ENCODE data around the gene DRG2.

DRG2 gene

DNA sequence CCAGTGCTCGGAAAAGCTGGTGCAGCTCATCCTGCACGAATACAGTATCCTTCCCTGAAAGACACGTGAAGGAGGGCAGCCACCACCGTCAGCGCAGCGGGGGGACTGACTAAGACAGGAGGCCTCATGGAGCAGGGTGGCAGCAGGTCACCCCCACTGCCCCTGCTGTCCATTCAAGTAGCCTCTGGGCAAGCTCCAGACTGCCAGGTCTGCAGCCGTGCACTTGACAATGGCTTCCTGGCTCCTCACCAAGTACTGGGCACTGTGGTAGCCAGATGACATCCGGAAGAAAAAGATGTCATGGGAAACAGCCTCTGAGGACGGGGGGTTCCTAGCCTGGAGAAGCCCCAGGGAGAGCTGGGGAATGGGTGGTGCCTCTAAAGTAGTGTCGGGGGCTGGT lies 12.9 kb downstream of the DRG2 start:
- H3K27ac ChIP-seq (replicated peaks): no peak overlapping the region
- H3K4me3 ChIP-seq (replicated peaks; ENCODE audit: insufficient read depth, low read length): no peak overlapping the region
- TF ChIP-seq GABPA (IDR thresholded peaks at IDR 0.05; ENCODE audit: low read depth) (no peak), POLR2AphosphoS5 (IDR thresholded peaks at IDR 0.05; ENCODE audit: low read depth) (no peak), REST (IDR thresholded peaks at IDR 0.05; ENCODE audit: insufficient replicate concordance, low read depth) (no peak), SPI1 (IDR thresholded peaks at IDR 0.05; ENCODE audit: borderline replicate concordance, low read depth) (no peak)
- TF ChIP-seq, protein P1, sequence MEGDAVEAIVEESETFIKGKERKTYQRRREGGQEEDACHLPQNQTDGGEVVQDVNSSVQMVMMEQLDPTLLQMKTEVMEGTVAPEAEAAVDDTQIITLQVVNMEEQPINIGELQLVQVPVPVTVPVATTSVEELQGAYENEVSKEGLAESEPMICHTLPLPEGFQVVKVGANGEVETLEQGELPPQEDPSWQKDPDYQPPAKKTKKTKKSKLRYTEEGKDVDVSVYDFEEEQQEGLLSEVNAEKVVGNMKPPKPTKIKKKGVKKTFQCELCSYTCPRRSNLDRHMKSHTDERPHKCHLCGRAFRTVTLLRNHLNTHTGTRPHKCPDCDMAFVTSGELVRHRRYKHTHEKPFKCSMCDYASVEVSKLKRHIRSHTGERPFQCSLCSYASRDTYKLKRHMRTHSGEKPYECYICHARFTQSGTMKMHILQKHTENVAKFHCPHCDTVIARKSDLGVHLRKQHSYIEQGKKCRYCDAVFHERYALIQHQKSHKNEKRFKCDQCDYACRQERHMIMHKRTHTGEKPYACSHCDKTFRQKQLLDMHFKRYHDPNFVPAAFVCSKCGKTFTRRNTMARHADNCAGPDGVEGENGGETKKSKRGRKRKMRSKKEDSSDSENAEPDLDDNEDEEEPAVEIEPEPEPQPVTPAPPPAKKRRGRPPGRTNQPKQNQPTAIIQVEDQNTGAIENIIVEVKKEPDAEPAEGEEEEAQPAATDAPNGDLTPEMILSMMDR (IDR thresholded peaks at IDR 0.05; ENCODE audit: insufficient read depth, low read length): no peak
- H3K27me3 ChIP-seq (ENCODE audit: insufficient read depth, poor library complexity, severe bottlenecking): no peaks in the 10 kb centered on the region
- DNase-seq (ENCODE audit: low read depth in 1 of 2, low spot score in 1 of 2): no peak

DNA sequence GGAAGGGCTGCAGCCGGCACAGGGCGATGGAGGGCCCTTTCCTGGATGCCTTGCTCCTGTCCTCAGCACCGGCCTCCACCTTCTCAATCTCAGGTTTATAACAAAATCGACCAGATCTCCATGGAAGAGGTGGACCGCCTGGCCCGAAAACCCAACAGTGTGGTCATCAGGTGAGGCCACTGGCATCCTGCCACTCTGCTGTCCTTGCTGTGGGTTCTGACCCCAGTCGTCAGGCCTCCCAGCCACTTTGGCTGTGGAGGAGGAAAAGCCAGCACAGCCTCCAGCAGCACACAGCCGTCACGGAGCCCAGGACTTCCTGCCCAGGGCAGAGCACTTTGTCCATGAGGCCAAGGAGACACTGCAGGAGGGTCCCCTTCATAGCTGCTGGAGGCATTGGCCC lies 14.1 kb downstream of the DRG2 start:
- no peak for DNase-seq (ENCODE audit: low read depth in 1 of 2, low spot score in 1 of 2)
- Histone ChIP-seq H3K27me3 (ENCODE audit: insufficient read depth, poor library complexity, severe bottlenecking) (no peaks in the 10 kb centered on the region), H3K27ac (replicated peaks) (no peak overlapping the region), H3K4me3 (replicated peaks; ENCODE audit: insufficient read depth, low read length) (no peak overlapping the region)
- TF ChIP-seq, protein P1 (IDR thresholded peaks at IDR 0.05; ENCODE audit: insufficient read depth, low read length): no peak
- TF ChIP-seq GABPA (IDR thresholded peaks at IDR 0.05; ENCODE audit: low read depth) (no peak), REST (IDR thresholded peaks at IDR 0.05; ENCODE audit: insufficient replicate concordance, low read depth) (no peak), POLR2AphosphoS5 (IDR thresholded peaks at IDR 0.05; ENCODE audit: low read depth) (no peak), SPI1 (IDR thresholded peaks at IDR 0.05; ENCODE audit: borderline replicate concordance, low read depth) (no peak)

DNA sequence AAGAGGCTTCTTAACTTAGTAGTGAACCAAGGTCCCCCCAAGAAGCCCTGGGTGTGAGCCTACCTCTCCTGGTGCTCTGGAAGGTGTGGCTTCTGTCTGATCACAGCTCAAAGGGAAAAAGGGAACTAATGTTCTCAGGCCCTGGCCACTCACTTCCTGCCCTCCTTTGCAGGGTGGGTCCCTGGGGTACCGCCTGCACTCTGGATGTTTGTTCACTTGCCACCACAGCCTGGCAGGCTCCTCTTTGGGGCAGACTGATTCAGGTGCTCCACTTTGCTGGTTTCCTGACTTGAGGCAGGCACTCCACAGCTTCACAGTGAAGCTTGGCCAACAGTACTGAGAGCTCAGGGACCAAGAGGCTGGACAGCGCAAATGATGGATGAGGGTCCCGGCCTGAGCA lies 14.9 kb downstream of the DRG2 start:
- no peak for TF ChIP-seq GABPA (IDR thresholded peaks at IDR 0.05; ENCODE audit: low read depth)
- TF ChIP-seq SPI1 (IDR thresholded peaks at IDR 0.05; ENCODE audit: borderline replicate concordance, low read depth): peak; percentile 14; the same call in 1 of the 2 replicates
- no peaks in the 10 kb centered on the region for H3K27me3 ChIP-seq (ENCODE audit: insufficient read depth, poor library complexity, severe bottlenecking)
- DNase-seq (ENCODE audit: low read depth in 1 of 2, low spot score in 1 of 2): peak in 1 of 2 experiments; percentile 41
- no peak overlapping the region for H3K27ac ChIP-seq (replicated peaks)
- no peak overlapping the region for H3K4me3 ChIP-seq (replicated peaks; ENCODE audit: insufficient read depth, low read length)

- no peak for DNase-seq (ENCODE audit: low read depth in 1 of 2, low spot score in 1 of 2)
- Histone ChIP-seq H3K27ac (replicated peaks) (no peak overlapping the region), H3K27me3 (ENCODE audit: insufficient read depth, poor library complexity, severe bottlenecking) (no peaks in the 10 kb centered on the region), H3K4me3 (replicated peaks; ENCODE audit: insufficient read depth, low read length) (no peak overlapping the region)
- TF ChIP-seq GABPA (IDR thresholded peaks at IDR 0.05; ENCODE audit: low read depth): no peak
- TF ChIP-seq REST (IDR thresholded peaks at IDR 0.05; ENCODE audit: insufficient replicate concordance, low read depth): no peak
- TF ChIP-seq POLR2AphosphoS5 (IDR thresholded peaks at IDR 0.05; ENCODE audit: low read depth): no peak
- TF ChIP-seq, protein P1 (IDR thresholded peaks at IDR 0.05; ENCODE audit: insufficient read depth, low read length): no peak
- no peak for TF ChIP-seq SPI1 (IDR thresholded peaks at IDR 0.05; ENCODE audit: borderline replicate concordance, low read depth)
These were observed 17.3 kb downstream of the DRG2 start for GRCh38 chr17:18105027-18105426.

Measured in HL-60 (cell line).